NCI-H345 treated with DMSO at 0.1 percent for 48 hours (cell line): Measurements from ENCODE around the gene PEX7.
"Not testable (repeated sequence)": the region's sequence is repeated elsewhere in the genome, so short reads cannot be mapped to it uniquely, and the experiment has no call there.

Source experiments
- DNase-seq: peaks from one replicate; lab custom pipeline; 2025; ENCODE audit not compliant: unreplicated experiment; lab: John Stamatoyannopoulos, UW

PEX7 gene

DNA sequence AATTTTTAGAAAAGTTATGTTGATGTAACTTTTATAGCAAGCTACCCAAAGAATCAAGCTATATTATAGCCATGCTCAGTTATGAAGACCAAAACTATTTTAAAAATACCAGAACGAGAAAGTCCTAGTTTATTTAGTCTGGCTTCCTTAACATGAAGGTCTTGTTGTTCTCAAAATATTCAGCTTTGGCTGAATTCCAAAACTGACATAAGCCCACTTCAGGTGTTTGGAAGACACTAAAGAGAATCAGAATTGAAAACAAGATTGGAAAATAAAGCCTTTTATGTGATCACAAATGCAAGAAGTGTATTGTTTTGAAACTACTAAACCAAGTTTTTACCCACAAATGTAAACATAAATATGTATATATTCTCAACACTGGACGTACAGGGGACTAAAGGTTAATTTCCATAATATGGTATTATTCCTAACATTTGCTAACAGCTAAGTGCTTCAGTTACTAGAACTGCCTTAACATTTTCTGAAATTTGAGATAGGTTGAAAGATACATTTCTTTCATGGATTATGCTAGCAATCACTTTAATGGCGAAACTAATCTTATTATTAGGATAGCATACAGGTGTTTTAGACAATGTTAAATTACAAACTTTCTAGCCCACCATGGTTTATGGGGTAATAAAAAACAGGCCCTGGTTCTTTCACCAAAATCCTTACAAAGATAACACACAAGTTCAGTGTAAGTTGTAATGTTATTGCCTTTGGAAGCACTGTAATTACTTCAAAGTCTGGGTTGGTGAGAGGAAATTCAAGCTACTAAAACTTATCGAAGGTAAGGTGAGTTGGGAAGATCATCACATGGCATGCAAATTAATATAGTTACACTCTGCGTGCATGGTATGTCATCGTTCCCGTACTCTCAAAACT, 31.7 kb upstream of the PEX7 start:
- peak; percentile 31 for DNase-seq

DNA sequence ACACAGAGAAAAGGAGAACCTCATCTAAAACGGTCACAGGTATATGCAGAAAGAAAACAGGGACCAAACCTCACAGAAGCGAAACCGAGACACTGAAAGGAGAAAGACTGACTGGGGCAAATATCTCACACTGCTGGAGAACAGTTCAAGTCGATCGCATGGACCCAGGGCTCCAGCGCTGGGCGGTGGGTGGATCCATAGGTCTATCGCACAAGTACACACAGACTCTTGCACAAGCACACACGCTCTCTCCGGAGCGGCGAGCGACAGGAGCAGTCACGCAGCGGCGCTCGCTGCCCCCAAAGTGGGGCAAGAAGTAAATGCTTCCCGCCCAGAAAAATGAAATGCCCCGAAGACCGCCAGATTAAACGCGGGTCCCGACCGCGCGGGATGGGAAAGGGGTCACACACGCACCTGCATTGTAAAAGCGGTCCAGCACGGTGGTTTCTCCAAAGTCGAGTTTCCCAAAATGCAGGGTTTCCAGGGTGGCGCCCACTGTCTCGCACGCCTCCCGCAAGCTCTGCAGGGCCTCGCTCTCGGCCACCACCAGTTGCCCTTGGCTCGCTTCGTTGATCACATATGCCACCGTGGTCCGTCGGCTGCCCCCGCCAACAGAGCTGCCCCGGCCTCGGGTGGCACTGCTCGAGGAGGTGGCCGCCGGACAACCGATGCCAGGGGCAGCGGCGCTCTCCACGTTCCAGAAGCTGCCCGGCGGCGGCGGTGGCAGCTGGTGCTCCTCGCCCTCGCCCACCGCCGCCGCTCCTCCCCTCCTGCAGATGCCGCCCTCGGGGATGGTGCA, 30.9 kb upstream of the PEX7 start:
- DNase-seq, result peak; percentile 43

DNA sequence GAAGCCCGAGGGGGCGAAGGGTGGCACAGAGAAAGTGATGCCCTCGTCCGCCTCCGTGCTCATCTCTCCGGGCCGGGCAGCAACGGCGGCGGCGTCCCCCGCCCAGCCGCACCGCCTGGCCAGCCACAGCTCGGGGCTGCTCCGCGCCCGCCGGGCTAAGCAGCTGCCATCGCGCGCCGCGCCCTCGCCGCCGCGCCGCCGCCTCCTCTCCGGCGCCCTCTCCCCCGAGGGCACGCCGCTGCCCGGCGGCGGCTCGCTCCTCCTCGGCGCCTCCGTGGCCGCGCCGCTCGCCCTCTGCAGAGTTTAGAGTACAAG, 30.3 kb upstream of the PEX7 start:
- no peak for DNase-seq

DNA sequence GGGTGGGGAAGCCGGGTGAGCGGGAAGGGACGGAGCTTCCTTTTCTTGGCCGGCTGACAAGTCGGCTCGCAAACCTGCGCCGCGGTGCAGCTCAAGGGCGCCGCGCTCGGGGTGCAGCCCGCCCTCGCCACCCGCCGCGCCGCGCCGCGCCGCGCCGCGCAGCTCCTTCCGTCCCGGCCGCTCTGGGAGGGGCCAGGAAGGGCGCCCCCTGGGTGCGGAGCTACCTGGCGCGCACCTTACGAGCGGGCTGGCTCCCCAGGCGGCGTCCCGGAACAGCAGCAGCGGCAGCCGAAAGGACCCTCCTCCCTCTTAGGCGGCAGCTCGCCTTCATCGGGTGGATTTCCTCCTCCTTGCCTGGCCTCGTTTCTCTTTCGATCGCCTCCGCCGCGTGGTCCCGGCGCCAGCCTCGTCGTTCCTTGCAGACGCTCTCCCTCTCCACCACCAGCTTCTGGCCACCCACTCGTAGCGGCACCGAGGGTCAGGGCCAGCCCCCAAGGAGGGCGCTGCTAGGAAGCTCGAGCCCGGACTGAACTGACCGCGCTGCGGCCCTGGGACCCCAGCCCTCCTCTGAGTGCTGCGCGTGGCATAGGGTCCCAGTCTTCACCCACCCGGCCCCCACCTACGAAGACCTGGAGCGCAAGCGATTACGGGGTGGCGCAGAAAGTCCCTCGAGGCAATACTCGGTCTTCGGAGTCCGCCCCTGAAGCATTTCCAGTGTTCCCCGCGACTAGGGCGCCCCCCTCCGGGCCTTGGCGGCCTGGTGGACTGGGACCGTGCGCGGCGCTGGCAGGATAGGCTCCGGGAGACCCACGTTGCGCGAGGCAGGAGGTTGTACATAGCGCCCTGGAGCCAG, 29.8 kb upstream of the PEX7 start, which contains the start of gene MAP3K5:
TSS of gene MAP3K5 (minus strand) at position 68 of the 853 bp plus-strand sequence. CDS start 320 bp downstream, outside the sequence.
- peak; percentile 71 for DNase-seq

DNA sequence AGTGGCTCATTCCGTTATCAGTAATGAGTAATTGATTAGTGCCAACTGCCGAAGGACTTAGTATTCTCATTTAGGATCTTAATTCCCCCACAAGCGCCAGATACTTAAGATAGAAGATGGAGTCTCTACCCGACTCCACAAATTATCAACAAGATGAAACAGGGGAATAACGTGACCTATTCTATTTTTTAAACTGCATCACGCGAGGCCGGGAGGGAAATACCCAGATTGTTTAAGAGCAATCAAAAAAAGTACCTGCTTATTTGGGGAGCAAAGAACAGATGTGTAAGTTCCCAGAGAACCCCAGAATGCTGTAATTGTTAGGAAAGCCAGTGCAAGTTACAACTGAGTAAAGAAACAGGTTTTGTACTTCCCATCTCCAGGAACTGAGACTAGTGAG, 29.0 kb upstream of the PEX7 start:
- DNase-seq, result no peak

DNA sequence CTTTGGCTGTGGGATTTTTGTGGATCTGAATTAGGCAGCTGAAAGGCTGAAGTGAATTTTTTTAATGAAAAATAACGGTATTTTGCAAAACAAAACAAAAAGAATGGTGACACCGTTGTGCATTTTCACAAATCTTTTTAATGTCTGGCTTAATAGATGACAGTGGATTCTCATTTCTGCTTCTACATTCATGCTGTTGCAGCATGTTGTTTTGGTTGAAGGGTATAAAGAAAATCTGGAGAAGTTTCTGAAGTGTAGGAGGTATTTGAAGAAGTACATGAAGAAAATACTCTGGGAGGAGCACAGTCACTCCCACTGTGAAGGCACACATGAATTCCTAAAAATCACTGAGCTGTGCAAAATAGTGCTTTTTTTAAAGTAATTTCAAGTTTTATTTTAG, 27.0 kb upstream of the PEX7 start:
- DNase-seq, result no peak

DNA sequence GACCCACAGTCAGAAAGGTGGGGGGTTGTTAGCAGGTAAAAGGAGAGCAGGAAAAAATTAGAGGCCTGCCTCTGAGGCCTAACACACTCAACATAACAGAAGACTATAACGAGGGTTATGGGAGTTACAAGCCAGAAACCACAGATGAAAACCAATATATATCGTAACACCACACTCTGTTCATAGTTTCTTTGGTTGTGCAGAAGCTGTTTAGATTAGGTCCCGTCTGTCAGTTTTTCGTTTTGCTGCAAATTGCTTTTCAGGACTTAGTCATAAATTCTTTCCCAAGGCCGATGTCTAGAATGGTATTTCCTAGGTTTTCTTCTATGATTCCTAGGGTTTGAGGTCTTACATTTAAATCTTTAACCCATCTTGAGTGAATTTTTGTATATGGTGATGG, 26.4 kb upstream of the PEX7 start:
- no peak for DNase-seq

DNA sequence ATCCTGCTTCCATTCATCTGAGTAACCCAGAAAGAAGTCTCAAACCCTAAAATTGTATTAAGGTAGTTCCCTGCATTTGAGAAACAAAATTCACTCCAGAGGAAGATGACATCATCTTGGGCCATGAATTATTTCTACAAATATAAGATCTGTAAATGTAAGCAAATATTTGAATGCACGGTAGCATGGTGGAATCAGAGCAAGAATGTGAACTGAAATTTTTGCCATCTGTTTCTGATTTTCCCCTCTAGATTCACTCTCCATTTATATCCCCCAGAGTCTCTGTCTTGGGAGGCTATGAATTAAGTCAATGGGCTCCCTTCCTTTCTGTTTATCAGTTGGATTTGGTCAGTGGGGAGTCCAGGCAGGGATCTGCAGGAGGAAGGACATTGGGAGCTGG, 24.3 kb upstream of the PEX7 start:
- no peak for DNase-seq

DNA sequence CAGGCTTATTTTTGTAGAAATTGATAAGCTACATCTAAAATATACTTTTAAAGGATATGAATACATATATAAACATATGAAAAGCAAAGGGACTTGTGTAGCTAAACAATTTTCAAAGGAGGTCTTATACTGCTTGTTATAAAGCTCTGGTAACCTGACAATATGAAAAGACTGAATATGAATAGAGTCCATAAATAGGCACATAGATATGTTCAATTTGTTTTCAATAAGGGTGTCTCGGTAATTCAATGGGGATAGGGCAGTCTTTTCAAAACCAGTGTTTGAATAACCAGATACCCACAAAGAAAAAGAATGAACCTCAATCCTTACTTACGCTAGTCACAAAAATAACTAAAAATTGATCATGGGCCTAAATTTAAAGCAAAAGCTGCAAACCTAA, 20.8 kb upstream of the PEX7 start:
- no peak for DNase-seq

DNA sequence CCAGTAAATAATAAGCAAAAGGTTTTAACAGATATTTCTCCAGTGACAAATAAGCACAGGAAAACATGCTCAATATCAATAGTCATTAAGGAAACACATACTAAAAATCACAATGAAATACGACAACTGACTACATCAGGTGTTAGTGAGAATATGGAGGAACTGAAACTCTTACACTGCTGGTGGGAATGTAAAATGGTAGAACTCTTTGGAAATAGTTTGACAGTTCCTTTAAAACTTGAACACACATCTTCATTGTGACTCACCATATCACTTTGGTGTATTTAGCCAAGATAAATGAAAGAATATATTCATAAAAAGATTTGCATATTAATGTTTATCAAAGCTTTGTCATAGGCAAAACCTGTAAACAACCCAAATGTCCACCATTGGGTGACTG, 18.8 kb upstream of the PEX7 start:
- DNase-seq, result no peak

DNA sequence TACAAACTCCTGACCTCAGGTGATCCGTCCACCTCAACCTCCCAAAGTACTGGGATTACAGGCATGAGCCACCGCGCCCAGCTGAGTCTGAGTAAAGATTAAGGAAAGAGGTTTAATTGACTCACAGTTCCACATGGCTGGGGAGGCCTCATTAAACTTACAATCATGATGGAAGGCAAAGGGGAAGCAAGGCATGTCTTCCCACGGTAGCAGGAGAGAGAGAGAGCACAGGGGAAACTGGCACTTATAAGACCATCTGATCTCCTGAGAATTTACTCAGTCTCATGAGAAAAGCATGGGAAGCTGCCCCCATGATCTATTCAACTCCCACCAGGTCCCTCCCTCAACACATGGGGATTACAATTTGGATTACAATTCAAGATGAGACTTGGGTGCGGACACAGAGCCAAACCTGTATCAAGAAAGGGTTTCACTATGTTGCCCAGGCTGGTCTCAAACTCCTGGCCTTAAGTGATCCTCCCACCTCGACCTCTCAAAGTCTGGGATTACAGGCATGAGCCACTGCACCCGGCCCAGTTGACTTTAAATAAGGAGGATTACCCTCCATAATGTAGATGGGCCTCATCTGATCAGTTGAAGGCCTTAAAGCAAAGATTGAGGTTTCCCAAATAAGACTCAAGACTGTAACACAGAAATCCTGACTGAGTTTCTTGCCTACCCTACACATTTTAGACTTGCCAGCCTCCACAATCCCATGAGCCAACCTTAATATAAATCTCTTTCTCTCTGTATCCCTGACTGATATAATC, 13.1 kb upstream of the PEX7 start:
- no peak for DNase-seq

DNA sequence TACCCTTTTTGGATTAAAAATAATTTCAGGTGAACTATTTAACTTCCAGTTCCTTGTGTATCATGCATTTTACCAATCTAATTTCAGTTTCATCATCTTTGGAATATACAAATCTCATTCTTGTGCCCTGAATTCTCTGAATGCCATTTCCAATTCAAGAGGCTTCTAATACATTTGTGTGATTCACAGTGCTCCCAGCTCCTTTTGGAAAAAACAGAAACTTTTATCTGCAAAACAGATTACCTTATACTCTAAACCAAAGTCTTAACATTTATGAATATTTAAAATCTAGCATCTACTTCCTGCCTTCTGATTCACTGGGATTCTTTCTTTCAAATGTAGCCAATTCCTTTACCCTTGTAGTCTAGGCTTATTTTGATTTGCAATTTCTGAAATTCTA, 11.1 kb upstream of the PEX7 start:
- DNase-seq, result no peak

DNA sequence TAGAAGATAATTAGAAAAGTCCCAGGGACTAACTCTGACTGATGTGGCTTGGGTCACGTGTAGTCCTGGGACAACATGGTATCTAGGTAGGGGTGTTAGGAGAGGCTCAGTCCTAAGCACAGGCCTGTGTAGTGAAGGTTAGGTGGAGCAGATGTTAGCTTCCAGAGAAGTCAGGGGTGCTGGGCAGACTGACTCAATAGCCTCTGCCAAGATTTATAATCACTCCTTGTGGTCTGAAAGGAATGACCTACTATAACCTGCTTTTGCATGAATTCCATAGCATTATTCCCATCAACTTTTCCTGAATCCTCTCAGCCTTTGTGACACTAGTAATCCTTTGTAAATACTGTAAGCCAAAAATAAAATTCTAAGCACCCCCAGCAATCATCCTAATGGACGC, 10.2 kb upstream of the PEX7 start:
- DNase-seq, result no peak

DNA sequence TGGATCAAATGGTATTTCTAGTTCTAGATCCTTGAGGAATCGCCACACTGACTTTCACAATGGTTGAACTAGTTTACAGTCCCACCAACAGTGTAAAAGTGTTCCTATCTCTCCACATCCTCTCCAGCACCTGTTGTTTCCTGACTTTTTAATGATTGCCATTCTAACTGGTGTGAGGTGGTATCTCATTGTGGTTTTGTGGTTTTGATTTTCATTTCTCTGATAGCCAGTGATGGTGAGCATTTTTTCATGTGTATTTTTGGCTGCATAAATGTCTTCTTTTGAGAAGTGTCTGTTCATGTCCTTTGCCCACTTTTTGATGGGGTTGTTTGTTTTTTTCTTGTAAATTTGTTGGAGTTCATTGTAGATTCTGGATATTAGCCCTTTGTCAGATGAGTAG, 6.8 kb upstream of the PEX7 start:
- not testable (repeated sequence) for DNase-seq

DNA sequence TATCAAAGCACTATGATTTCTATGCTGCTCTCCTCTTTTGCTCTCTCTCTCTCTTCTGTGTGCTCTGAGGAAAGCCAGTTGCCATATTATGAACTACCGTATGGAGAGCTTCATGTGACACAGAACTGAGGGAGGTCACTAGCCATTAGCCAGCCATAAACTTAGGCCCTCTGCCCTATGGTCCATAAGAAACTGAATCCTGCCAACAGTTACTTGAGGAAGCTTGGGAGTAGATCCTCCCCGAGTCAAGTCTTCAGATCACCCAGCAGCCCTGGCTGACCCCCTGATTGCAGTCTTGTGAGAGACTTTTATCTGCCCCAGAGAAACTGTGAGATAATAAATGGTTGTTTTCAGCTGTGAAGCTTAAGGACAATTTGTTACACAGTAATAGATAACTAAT, 5.7 kb upstream of the PEX7 start:
- DNase-seq, result no peak

DNA sequence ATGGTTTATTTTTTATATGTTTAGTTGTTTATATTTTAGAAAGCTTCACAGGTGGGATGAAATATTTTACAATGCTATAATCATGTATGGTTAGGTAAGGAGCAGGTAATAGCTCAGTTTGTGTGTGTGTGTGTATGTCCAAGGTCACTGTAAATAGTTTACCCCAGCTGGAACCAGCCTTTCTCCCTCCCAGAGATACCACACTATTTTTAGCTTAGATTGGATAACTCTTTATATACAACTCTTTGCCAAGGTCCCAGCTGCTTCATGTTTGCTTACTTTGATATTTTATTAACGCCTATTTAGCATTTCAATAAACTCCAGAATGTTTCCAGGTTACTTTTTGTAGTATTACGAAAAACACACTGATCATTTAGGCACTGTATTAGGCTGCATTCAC, 1.8 kb upstream of the PEX7 start:
- no peak for DNase-seq

DNA sequence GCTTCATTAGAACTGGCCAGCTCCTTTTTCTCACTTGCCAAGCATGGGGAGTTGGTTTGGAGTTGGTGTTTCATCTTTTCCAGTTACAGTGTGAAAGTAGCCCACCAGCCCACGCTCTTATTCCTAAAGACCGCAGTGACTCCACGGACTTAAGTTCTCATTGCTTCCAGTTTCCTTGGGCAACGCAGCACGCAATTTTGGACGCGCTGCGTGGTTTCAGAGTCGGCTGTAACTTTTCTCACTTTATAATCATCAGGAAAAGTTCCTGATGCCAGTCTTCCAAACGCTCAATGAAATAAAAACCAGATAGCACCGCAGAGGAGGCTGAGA, 381 bp upstream of the PEX7 start:
- DNase-seq, result no peak

DNA sequence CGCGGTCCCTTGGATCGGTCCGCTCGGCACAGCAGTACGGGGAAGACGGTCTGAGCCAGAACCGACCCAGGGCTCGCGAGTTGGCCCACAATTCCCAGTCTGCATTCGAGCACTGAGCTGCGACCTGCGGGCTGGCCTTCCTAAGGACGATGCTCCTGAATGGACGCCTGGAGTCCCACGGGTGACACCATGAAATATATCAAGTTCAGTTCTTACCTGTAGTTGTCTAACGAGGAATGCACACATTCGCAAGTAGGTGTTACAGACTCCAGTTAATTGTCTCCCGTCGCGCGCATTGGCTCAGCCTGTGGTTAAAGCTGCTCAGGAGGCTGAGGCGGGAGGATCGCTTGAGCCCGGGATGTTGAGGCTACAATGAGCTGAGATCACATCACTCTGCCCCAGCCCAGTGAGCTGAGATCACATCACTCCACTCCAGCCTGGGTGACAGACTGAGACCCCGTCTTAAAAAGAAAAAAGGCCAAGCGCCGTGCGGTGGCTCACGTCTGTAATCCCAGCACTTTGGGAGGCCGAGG, 802 bp downstream of the PEX7 start:
- no peak for DNase-seq

DNA sequence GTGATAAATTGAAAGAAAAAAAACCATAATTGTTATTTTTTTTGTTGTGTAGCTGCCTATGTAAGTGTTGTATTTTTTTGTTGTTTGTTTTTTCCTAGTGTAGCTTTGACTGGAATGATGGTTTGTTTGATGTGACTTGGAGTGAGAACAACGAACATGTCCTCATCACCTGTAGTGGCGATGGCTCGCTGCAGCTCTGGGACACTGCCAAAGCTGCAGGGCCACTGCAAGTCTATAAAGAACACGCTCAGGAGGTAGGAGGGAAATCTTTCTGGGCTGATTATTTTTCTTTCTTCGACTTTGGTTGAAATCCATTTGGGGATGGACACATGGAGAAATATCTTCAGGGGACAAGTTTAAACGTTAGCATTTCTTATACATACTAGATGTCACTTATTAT, 3.8 kb downstream of the PEX7 start:
- DNase-seq, result no peak

DNA sequence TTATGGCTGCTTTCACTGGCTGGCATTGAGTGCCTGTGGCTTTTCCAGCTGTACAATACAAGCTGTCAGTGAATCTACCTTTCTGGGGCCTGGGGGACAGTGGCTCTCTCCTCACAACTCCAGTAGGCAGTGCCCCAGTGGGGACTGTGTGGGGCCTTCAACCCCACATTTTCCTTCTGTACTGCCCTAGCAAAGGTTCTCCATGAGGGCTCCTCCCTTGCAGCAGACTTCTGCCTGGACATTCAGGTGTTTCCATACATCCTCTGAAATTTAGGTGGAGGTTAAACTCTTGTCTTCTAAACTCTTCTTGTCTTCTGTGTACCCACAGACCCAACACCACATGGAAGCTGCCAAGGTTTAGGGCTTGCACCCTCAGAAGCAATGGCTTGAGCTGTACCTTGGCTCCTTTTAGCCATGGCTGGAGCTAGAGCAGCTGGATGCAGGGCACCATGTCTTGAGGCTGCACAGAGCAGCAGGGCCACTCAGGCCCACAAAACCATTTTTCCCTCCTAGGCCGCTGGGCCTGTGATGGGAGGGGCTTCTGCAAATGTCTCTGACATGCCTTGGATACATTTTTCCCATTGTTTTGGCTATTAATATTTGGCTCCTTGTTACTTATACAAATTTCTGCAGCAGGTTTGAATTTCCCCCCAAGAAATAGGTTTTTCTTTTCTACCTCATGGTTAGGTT, 9.6 kb downstream of the PEX7 start:
- DNase-seq, result no peak
